Urothelium cell line (cell line): ENCODE data around the gene ESPNL.
"Not testable (repeated sequence)": the region's sequence is repeated elsewhere in the genome, so short reads cannot be mapped to it uniquely, and the experiment has no call there.

Experiments
- DNase-seq: peaks from one replicate; pipeline ENCODE4 v3.0.0; 2011; ENCODE audit warnings: low spot score, mixed read lengths
- FAIRE-seq: peaks from 2 replicates; lab custom pipeline; 2011; peaks lifted over from hg19 to GRCh38; lab: Jason Lieb, UNC

Gene ESPNL

DNA sequence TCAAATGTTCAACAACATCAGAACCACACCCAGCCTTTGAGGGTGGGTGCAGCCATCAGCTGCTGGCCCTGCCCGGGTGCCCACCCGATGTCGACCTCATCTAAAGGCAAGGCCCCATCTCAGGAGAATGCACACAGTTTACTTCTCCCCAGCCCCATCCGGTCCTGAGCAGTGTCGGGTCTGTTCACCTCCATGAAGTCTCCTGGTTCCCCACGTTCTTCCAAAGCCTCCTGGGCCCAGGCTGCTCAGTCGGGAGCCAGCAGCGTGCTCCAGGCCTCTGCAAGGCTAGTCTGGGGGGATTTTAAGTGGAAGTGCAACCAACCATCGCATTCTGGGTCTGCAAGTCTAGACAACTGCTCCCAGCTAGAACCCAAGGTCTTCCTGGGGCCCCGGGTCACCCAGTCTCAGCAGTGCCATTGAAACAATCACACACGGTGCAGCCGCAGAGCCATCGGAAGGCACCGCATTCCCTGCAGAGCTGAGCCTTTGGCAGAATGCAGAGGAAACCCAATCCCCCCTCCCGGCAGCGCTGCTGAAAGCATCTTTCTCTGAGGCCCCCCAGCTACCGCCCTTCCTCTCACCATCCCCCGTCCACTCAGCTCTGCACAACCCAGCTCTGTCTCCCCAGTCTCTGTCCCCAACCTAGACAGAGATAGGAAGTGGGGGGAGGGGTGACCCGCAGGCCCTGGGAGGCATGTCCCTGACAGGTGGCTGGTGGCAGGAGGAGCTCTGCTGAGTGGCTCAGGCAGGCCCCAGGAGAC is 8.5 kb downstream of the ESPNL start:
- DNase-seq (no peak), FAIRE-seq (no peak)

DNA sequence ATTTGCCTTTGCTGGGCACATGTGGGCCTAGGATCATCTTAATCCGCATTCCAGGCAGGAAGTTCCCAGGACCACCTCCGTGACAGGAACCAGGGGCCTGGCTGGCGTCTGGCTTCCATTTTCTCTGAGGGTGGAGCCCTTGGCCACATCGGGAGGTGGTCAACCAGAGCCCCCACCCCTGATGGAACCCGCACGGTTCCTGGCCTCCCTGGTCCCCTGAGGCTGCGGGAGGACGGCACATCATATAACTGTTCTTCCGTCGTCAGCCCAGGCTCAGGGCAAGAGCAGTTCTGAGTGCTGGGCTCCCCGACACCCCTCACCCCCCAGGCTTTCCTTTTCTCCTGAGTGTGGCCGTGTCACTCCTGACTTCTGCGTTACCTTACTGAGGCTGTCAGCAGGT is 13.5 kb downstream of the ESPNL start:
- FAIRE-seq, result no peak

DNA sequence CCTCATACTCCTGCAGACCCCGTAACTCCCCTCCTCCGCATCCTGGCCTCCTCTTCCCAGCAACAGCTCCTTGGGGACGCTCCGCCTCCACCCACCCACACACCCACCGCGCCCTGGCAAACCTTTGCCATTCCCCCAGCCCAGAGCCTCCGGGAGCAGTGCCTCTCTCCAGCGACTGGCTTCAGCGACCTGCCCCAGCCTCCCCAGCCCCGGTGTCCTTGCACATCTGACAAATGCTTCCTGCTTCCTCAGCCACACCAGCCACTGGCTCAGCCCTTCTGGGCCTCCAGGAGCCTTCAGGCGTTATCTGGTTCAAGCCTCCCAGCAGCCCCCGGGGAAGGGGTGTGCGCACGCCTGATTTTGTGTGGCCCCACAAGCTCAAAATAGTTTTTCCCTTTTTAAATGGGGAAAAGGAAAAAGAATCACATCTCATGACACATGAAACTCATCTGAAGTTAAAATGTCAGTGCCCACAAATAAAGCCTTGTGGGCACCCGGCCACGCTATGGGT is 14.2 kb downstream of the ESPNL start:
- DNase-seq (no peak), FAIRE-seq (no peak)

More for the DNA sequence above, 13.5 kb downstream of the ESPNL start:
- DNase-seq, result no peak

DNA sequence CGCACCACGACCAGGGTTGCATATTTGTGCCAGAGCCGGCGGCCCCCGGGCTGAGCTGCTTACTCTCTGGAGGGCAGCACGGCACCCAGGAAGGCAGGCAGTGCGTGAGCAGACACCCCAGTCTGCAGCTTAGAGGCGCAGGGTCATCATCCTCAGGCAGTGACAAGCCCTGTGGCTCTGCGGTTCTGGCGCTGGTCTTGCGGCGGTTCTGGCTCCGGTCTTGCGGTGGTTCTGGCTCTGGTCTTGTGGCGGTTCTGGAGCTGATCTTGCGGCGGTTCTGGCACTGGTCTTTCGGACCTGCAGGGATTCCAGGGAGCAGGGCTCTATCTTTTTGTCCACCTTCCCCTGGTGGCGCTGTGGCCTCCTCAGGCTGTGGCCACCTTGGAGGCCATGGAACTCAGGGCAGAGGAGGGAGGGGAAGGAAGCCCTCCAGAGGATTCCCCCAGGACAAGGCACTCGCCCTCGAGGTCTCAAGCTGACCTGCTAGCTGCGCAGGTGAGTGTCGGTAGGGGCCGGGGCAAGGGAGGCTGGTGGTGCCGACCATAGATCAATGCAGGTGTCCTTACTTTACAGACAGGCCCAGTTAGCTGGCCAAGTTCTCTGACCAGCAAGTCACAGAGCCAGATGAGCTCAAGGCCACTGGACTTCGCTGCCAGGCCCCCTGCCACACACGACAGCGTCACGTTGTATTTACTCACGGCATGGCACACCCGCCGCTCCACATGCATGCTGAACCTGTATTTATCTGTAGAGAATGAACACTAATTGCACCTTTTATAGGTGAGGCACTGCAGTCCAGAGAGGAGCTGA is 14.9 kb downstream of the ESPNL start:
- FAIRE-seq, result peak; percentile 9
- no peak for DNase-seq

DNA sequence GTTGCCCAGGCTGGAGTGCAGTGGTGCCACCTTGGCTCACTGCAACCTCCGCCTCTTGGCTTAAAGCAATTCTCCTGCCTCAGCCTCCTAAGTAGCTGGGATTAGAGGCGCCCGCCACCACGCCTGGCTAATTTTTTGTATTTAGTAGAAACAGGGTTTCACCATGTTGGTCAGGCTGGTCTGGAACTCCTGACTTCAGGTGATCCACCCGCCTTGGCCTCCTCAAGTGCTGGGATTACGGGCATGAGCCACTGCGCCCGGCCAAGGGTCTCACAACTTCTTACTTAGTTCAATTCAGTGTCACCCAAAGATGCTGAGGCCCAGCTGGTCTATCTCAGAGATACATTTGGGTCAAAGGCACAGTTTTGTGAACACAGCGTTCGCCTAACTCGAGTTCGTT is 15.6 kb downstream of the ESPNL start:
- not testable (repeated sequence) for FAIRE-seq, DNase-seq

DNA sequence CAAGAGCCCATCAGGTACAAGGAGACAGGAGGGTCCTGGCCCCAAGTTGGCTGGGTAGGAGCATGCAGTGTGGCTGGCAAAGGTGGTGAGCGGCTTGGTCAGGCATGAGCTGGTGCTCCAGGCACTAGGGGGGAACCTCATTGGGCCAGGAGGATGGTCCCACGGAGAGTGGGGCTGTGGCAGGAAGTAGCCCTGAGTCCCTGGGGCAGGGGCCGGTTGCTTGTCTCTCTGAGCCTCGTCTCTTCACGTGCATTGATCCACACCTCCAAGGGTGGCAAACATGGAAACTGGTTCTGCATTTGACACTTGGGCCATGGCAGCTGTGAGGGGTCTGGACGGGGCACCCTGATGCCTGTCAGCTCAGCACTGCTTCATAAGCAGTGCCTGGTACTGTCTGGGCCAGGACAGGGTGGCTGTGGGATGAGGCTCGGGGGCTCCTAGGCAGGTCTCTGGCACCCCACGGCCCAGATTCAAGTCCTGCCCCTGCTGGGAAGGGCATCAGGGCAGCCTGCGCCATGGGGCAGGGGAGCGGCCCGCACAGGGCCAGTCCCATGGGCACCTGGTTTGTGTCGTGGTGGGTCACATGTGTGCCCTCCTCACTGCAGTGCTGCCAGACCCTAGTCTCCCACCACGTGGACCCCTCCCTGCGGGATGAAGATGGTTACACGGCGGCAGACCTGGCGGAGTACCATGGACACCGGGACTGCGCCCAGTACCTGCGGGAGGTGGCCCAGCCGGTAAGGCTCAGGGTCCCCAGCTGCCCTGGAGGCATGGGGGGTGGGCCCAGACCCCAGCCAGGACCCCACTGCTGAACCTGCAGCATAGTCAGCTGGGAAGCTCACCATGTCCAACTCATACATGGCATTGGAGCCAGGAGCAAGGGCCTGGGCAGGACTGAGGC is 16.4 kb downstream of the ESPNL start:
- no peak for DNase-seq
- FAIRE-seq, result no peak

DNA sequence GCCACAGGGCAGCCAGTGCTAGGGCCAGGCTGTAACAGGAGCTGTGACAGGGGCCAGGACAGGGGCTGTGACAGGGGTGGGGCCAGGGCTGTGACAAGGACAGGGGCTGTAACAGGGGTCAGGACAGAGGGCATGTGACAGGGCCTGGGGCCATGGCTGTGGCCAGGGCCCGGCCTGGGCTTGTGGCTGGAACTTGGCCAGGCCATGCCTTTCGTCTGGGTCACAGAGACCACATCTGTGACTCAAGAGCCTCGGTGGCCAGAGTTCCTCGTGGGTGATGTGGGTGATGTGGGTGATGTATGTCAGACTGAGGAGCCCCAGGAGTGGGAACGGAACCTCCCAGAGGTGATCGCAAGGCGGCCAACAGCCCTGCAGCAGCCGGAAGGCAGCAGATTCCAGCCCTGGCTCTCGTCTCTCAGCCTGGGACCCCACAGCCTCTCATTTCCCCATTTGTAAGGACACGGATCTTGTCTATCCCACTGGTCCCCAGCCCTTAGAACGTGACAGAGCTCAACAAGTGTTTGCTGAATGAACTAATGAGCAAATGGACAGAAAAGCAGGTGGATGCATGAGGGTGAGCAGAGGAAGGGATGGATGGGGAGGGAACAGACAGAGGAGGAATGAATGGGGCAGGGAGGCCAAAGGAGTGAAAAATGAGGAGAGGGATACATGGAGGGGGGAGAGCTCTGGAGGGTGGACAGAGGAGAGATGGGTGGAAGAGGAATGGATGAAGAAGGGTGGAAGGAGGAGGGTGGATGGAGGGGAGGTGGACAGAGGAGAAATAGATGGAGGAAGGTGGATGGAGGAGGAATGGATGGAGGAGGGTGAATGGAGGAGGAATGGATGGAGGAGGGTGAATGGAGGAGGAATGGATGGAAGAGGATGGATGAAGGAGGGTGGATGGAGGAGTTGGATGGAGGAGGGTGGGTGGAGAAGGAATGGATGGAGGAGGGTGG is 17.3 kb downstream of the ESPNL start:
- FAIRE-seq, result peak; percentile 62
- DNase-seq, result no peak

DNA sequence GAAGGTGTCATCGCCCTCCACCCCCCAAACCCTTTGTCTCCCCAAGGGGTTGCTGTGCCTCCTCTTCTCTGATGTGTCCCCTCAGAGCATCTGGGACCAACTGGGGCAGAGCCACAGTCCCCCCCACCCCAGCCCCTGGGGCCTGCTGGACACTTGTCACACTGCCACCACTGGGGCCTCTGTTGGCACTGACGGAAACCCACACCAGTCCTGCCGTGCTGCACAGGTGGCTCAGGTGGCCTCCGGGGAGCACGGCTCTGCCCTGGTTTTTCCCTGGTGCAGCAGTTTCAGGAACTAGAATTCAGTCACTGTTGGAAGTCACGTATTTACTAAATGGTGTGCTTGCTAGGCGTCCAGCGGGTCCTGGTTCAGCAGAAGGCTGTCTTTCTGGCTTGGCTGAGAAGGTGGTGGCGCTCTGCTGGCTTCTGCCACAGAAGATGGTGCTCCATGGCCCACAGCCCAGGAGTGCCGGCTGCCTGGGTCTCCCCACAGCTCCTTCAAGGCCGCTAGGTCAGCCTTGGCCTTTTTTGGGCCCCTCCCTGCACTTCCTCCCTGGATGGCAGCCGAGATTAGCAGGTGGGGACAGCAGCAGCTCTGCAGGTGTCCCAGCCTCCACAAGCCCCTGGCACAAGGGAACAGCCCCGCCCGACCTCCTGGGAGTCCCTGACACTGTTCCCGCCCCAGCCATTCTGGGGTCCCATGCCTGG is 19.8 kb downstream of the ESPNL start:
- no peak for FAIRE-seq
- DNase-seq, result no peak

DNA sequence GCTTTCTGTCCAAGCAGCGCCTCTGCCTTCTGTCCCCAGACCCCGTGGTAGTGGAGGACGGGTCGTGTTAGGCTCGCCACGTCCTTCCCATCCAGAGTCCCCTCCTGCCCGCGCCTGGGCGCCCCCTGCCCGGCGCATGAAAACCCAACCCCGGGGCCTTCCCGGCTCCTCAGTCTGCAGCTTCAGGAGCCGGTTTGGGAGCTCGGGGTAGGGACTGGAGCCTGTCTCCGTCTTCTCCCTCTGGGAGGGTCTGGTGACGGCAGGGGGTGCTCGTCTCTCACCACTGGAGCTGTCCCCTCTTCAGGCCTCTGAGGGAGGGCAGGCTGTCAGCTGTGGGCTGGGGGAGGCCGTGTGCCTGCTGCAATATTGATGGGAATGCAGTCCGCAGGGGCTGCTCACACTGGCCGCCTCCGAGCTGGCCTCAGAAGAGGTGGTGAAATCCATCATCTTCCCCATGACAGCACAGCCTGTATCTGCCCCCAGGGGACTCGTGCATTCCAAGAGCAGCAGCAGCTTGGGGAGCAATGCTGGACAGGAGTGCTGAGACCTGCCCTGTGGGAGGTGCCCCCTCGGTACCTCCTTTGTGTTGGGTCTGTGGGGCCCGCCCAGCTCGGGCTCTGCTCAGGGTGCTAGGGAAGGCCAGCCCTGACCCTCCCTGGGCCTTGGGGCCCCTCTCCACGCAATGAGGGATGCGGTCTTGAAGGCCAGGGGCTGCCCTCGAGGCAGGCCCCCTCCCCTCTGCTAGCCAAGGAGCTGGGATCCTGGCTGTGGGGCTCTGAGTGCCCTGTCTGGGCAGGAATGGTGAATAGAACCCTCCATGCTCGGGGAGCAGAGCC is 20.5 kb downstream of the ESPNL start:
- no peak for DNase-seq

DNA sequence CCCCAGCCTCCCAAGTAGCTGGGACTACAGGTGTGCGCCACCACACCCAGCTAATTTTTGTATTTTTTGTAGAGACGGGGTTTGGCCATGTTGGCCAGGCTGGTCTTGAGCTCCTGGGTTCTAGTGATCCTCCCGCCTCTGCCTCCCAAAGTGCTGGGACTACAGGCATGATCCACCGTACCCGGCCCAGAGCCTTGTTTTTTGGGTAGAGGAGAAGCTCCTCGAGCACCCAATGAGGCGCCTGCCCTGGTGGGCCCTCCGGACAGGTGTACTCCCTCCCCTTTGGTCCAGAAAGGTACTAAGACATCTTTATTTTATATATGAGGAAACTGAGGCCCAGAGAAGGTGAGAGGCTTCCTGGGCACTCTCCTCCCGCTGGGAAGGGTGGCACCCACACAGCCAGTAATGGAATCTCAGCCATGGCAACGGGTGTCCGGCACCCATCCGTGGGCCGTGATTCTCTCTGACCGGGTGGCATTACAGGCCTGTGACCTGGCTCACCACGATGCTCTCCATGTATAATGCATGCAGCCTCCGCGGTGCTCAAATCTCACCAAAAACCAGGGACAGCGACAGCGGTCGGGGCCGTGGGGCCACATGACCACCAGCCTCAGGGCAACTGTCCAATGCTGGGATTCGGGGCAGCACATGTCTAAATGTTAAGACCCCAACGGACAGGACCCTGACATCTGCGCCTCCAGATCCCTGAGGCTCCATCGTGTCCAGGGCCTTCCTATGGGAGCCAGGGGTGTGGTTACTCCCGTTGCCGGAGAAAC is 21.6 kb downstream of the ESPNL start:
- DNase-seq (no peak), FAIRE-seq (no peak)

More for the DNA sequence above, 20.5 kb downstream of the ESPNL start:
- no peak for FAIRE-seq

DNA sequence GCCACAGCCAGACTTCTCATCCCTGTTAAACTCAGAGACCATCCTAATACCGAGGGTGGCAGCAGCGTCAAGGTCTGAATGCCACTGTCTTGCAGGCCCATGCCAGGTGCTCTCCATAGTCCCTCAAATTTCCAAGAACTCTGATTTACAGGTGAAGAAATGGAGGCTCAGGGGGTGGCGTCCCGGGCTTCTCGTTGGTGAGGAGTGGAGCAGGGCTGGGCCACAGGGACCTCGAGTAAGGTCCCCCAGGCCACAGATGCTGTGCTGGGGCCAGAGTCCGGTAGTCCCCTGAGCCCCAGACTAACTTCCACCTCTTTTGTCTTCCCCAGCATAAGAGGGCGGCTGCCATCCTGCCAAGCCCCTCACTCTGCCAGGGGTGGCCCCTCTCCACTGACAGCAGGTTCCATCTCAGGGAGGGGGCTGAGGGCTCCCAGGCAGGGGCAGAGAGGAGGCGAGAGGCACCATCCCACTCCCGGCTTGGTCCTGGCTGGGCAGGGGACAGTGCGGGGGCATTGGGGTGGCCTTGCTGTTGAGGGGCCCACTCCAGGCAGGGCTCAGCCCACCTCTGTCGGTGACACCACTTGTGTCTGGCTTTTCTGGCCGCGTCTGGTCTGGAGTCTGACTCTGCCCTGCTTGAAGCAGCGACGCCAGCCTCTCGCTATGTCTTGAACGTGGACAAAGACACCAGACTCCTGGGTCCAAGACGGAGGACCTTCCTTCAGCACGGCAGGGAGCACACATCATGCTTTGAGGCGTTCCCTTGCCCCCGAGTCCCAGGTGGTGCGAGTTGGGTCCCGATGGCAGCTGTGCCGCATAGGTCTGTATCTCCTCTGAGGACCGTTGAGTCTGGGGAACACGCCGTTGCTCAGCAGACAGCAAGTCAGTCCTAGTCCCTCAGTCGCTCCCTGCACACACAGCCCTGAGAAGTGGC is 22.4 kb downstream of the ESPNL start:
- DNase-seq (no peak), FAIRE-seq (no peak)

DNA sequence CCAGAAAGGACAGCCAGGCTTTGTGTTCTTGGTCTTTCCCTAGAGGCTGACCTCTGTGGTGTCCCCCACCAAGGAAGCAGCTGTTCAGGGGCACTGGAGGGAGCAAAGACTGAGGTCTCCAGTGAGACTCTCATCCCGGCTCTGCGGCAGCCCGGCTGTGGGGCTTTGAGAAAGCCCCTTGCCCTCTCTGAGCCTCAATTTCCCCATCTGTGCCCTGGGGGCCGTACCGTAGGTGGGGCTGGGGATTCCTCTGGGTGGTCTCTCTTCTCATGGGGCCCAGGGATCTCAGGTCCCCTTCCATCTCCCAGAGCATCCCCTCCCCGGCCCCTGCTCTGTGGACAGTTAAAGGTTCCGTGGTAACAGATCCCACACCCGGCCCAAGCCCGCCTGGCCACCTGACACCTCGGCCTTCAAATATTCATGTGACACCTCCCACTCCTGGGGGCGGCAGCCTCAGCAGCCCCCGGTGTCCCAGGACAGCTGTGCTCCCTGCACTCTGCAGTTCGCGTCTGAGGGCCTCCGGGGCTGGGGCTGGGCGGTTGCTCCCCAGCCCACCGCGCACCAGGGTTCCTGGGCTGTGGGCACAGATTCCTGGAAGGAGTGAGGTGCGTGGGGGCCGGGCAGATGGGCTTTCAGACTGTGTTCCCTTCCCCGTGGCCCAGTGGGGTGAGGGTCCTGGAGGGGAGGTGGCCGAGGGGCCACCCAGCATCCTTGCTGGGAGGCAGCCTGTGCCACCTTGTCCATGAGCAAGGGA is 23.3 kb downstream of the ESPNL start:
- DNase-seq (no peak), FAIRE-seq (no peak)

DNA sequence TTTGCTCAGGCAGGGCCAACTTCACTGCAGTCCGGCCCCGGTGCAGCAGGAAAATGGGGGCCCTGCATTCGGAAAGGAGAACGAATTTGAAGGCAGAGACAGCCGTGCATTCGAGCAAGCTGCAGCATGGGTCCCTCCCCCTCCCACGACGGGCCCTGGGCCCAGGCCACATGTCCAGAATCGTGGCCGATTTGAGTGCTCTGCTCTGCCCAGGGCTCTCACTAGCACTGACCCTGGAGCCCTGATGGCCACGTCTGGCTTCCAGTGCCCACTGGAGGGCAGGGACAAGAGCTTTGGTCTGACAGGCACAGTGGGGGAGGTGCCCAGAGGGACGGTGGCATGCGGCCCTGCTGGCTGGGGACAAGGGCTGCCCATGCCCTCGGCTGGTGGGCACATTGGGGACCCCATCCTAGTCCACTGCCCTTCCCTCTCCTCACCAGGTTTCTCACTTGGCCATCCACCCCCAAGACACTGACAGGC is 23.9 kb downstream of the ESPNL start:
- FAIRE-seq (no peak), DNase-seq (no peak)

DNA sequence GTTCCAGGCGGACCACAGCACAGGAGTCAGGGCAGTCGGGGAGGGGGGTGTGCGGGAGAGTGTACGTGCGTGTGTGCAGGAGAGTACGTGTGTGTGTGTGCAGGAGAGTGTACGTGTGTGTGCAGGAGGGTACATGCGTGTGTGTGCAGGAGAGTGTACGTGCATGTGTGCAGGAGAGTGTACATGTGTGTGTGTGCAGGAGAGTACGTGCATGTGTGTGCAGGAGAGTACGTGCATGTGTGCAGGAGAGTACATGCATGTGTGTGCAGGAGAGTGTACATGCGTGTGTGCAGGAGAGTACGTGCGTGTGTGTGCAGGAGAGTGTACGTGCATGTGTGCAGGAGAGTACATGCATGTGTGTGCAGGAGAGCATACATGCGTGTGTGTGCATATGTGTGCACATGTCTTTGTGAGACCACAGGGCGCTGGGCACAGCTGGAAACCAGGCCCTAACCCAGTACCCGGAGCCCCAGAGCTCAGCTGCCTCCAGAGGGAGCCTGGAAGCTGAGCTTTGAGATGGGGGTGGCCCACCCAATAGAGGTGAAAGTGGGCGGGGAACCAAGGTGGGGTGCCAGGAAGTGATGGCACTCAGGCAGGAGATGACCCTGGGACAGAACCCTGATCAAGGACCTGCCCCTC is 24.5 kb downstream of the ESPNL start:
- no peak for DNase-seq
- peak; percentile 94 for FAIRE-seq
